A549 (cell line): ENCODE measurements around the gene WDR19. TPM values are rescaled to one million over a fixed set of nuclear protein-coding genes. Genes with fewer than 3 reads are reported as not detected.
A peak's percentile ranks its signal among the peaks of the same experiment; 100 is the strongest.

ENCODE experiments used
- ATAC-seq, 2 experiments: fragments of 200-7000 bp in 1 of 2; fragments of >200 bp in 1 of 2; cut with Nextera tagmentation in 1 of 2; cut with Tn5 transposase in 1 of 2; 3 replicates each; pipeline versions ENCODE4 v1.8.0 to v1.9.1; 2018 to 2020; ENCODE audit warnings: mild to moderate bottlenecking in 1 of 2, moderate library complexity in 1 of 2
- CTCF ChIA-PET: fragments of 300-600 bp; sonication (Branson Sonifier 250); formaldehyde crosslinking; extraction: SDS; loops from one replicate; lab custom pipeline; 2021; ENCODE audit warnings: antibody characterized with exemption, inconsistent platforms; lab: Yijun Ruan, JAX
- POLR2A ChIA-PET: fragments of 350-600 bp; formaldehyde crosslinking; extraction: SDS; loops from one replicate; lab custom pipeline; 2021; ENCODE audit warnings: antibody characterized with exemption, inconsistent platforms; lab: Yijun Ruan, JAX
- DNase-seq, 2 experiments: peaks; one replicate each; pipeline versions ENCODE4 v3.0.0 to v3.0.0-alpha.2; 2011 to 2016; ENCODE audit warnings: low read depth in 1 of 2, low spot score in 1 of 2
- FAIRE-seq: peaks from 2 replicates; lab custom pipeline; 2011; peaks lifted over from hg19 to GRCh38; lab: Jason Lieb, UNC
- H3K27ac ChIP-seq, 2 experiments: fragments of >200 bp; sonication (Bioruptor Twin); formaldehyde crosslinking; 3 replicates each; pipeline ENCODE4 v1.5.1; 2016 to 2017
- H3K4me1 ChIP-seq: fragments of >200 bp; sonication (Bioruptor Twin); formaldehyde crosslinking; 3 replicates; pipeline ENCODE4 v1.6.1; 2016
- H3K4me2 ChIP-seq: fragments of >200 bp; sonication (Bioruptor Twin); formaldehyde crosslinking; 3 replicates; pipeline ENCODE4 v1.6.1; 2016
- H3K4me3 ChIP-seq: fragments of >200 bp; sonication (Bioruptor Twin); formaldehyde crosslinking; 3 replicates; pipeline ENCODE4 v1.5.1; 2016
- H3K9me3 ChIP-seq: fragments of >200 bp; sonication (Bioruptor Twin); formaldehyde crosslinking; 3 replicates; pipeline ENCODE4 v1.6.1; 2016
- ATOH8 ChIP-seq: fragments of 250-450 bp; sonication (Bioruptor Pico); IDR thresholded peaks from 2 replicates; pipeline ENCODE4 v1.5.0; 2020; ENCODE audit warnings: low read depth, mild to moderate bottlenecking, moderate library complexity
- BHLHE40 ChIP-seq: IDR thresholded peaks from 2 replicates; pipeline ENCODE4 v1.6.1; 2012; ENCODE audit warnings: low read depth, low read length, inconsistent platforms
- CEBPB ChIP-seq, 2 experiments: fragments of >200 bp in 1 of 2; sonication (Bioruptor Twin) in 1 of 2; formaldehyde crosslinking in 1 of 2; IDR thresholded peaks; 2 replicates each; pipeline ENCODE4 v1.6.1; 2012 to 2016
- CHD4 ChIP-seq: fragments of 200-600 bp; sonication (generic); IDR thresholded peaks from 2 replicates; pipeline ENCODE4 v1.6.1; 2016; ENCODE audit warnings: antibody characterized with exemption, mild to moderate bottlenecking, borderline replicate concordance
- E2F6 ChIP-seq: IDR thresholded peaks from 2 replicates; pipeline ENCODE4 v1.6.1; 2012; ENCODE audit warnings: low read depth, borderline replicate concordance
- EHMT2 ChIP-seq: fragments of 200-600 bp; sonication (generic); IDR thresholded peaks from 2 replicates; pipeline ENCODE4 v1.6.1; 2016; ENCODE audit warnings: antibody characterized with exemption, low read depth, mild to moderate bottlenecking, moderate library complexity
- FOXS1 ChIP-seq: fragments of 250-450 bp; sonication (Bioruptor Pico); IDR thresholded peaks from 2 replicates; pipeline ENCODE4 v1.5.0; 2020; ENCODE audit warnings: mild to moderate bottlenecking, moderate library complexity
- HMGXB4 ChIP-seq: fragments of 250-450 bp; sonication (Bioruptor Pico); IDR thresholded peaks from 2 replicates; pipeline ENCODE4 v1.5.0; 2021; ENCODE audit warnings: mild to moderate bottlenecking, moderate library complexity, borderline replicate concordance
- MAFK ChIP-seq: fragments of 450-650 bp; IDR thresholded peaks from 2 replicates; pipeline ENCODE4 v1.6.1; 2014; ENCODE audit not compliant: partially characterized antibody
- MAX ChIP-seq: IDR thresholded peaks from 2 replicates; pipeline ENCODE4 v1.6.1; 2012
- MAZ ChIP-seq: fragments of 150-350 bp; IDR thresholded peaks from 2 replicates; pipeline ENCODE4 v1.6.1; 2014; ENCODE audit warnings: antibody characterized with exemption, low read depth, low read length, borderline replicate concordance
- PHF8 ChIP-seq: fragments of 200-600 bp; sonication (generic); IDR thresholded peaks from 2 replicates; pipeline ENCODE4 v1.6.1; 2016; ENCODE audit warnings: low read depth, mild to moderate bottlenecking, antibody characterized with exemption, moderate library complexity, borderline replicate concordance
- POLR2A ChIP-seq: IDR thresholded peaks from 2 replicates; pipeline ENCODE4 v1.6.1; 2012; ENCODE audit warnings: mild to moderate bottlenecking, low read length
- RAD21 ChIP-seq, 2 experiments: fragments of >200 bp in 1 of 2; sonication (Bioruptor Twin) in 1 of 2; formaldehyde crosslinking in 1 of 2; IDR thresholded peaks in 1 of 2; conservative IDR thresholded peaks in 1 of 2; 2 replicates in 1 of 2; 3 replicates in 1 of 2; pipeline ENCODE4 v1.6.1; 2012 to 2018; ENCODE audit warnings: inconsistent platforms in 1 of 2
- USF2 ChIP-seq: fragments of 450-650 bp; IDR thresholded peaks from 2 replicates; pipeline ENCODE4 v1.6.1; 2014; ENCODE audit warnings: antibody characterized with exemption
- WGBS: methylation state at CpG from one replicate; pipeline ENCODE4 v1.1.6; 2017; ENCODE audit errors: missing lambda C conversion rate; 5-methylcytosine and 5-hydroxymethylcytosine counted together
- polyA plus RNA-seq, 4 experiments: library from polyadenylated mRNA; depleted of rRNA in 3 of 4; stranded (reverse); fragments of >200 nt; fragmentation: RNase III in 1 of 4; extraction: RNeasy Plus Mini Kit Qiagen cat#74134 plus additional on column Dnase treatment in 1 of 4; gene quantifications; 2 replicates in 3 of 4; 3 replicates in 1 of 4; pipeline ENCODE4 v1.2.3, GENCODE V29; 2011 to 2017

WDR19 gene
- polyA plus RNA-seq, 2 of the 4 experiments (the other 2 are of a cell fraction): 12.1 to 30.1 TPM

- no peak for TF ChIP-seq CHD4
- no peak for TF ChIP-seq MAZ
- TF ChIP-seq MAX: no peak
- TF ChIP-seq RAD21 (conservative IDR thresholded peaks at IDR 0.05 in 1 of 2, IDR thresholded peaks at IDR 0.05 in 1 of 2): no peak
- no peak for TF ChIP-seq HMGXB4 (CRISPR knock-in tag)
- TF ChIP-seq POLR2A: no peak
- TF ChIP-seq MAFK: no peak
- no peak for TF ChIP-seq PHF8
- no peak for TF ChIP-seq ATOH8
- TF ChIP-seq, all 56 proteins: peak for 0
- H3K4me2 ChIP-seq: peak overlapping the region; percentile 54
- ChIA-PET POLR2A (no interaction called here), CTCF (interaction anchor here (1.5 kb wide), 1 partner anchor 12 kb away, joined by 3 read pairs; no protein-coding TSS in a partner anchor)
- H3K9me3 ChIP-seq: no peaks in the 10 kb centered on the region
- peak overlapping the region; percentile 59 to 73 for H3K27ac ChIP-seq
- FAIRE-seq (no peak), ATAC-seq (peak in 1 of 2 experiments; percentile 33; a peak in 2 of 6 replicates), DNase-seq (no peak)
- 91% methylated on average over 2 of the region's 2 CpGs for WGBS
- no peak overlapping the region for H3K4me3 ChIP-seq
- peaks cover 41% of the 10 kb centered on the region for H3K4me1 ChIP-seq
Observed at GRCh38 chr4:39324446-39324845, 142.1 kb downstream of the WDR19 start.

- no peak for FAIRE-seq
- peak overlapping the region; percentile 59 to 73 for H3K27ac ChIP-seq
- ChIA-PET POLR2A (no interaction called here), CTCF (no interaction called here)
- peaks cover 35% of the 10 kb centered on the region for H3K4me1 ChIP-seq
- no peaks in the 10 kb centered on the region for H3K9me3 ChIP-seq
- peak overlapping the region; percentile 54 for H3K4me2 ChIP-seq
- no peak overlapping the region for H3K4me3 ChIP-seq
- peak in 1 of 2 experiments; percentile 20 for DNase-seq
- peak; percentile 50 to 68; a peak in 5 of 6 replicates for ATAC-seq
- TF ChIP-seq CEBPB (IDR thresholded peaks at IDR 0.05) (0 out of 4 replicates have a peak, but pooled peaks of 1 of the 2 experiments have one; percentile 38), E2F6 (no peak)
- 55% methylated on average over 4 of the region's 4 CpGs for WGBS
Observed at GRCh38 chr4:39324897-39325613, 142.7 kb downstream of the WDR19 start.

GRCh38 chr4:39326468-39326977 lies 144.2 kb downstream of the WDR19 start:
- POLR2A ChIA-PET: no interaction called here
- no peak overlapping the region for H3K4me3 ChIP-seq
- TF ChIP-seq MAFK: peak; percentile 45
- no peak for TF ChIP-seq FOXS1
- no peak overlapping the region for H3K4me2 ChIP-seq
- H3K9me3 ChIP-seq: no peaks in the 10 kb centered on the region
- DNase-seq: no peak
- peaks cover 21% of the 10 kb centered on the region for H3K4me1 ChIP-seq
- H3K27ac ChIP-seq: no peak overlapping the region
- ATAC-seq: no peak
- WGBS: 100% methylated on average over 2 of the region's 2 CpGs
- FAIRE-seq: no peak
- CTCF ChIA-PET: no interaction called here

GRCh38 chr4:39330353-39330752 lies 148.0 kb downstream of the WDR19 start:
- ChIA-PET CTCF (no interaction called here), POLR2A (no interaction called here)
- no peak for ATAC-seq

More at GRCh38 chr4:39330353-39330752, 148.0 kb downstream of the WDR19 start:
- 85% methylated on average over 1 of the region's 1 CpG for WGBS
- FAIRE-seq (no peak), DNase-seq (no peak)
- Histone ChIP-seq H3K4me2 (no peak overlapping the region), H3K4me3 (no peak overlapping the region), H3K27ac (no peak overlapping the region), H3K4me1 (peaks cover 3% of the 10 kb centered on the region), H3K9me3 (no peaks in the 10 kb centered on the region)
- TF ChIP-seq E2F6: no peak
- no peak for TF ChIP-seq EHMT2
- TF ChIP-seq BHLHE40: no peak
- no peak for TF ChIP-seq USF2
